GM12801 (cell line): ENCODE results near the gene CLPSL1.

Source experiments
- TF ChIP-seq, protein P1 (sequence below): IDR thresholded peaks from one replicate; pipeline ENCODE4 v1.5.1; 2011; ENCODE audit warnings: control low read depth; ENCODE audit not compliant: insufficient read length; ENCODE audit errors: extremely low read depth

The CLPSL1 gene

DNA sequence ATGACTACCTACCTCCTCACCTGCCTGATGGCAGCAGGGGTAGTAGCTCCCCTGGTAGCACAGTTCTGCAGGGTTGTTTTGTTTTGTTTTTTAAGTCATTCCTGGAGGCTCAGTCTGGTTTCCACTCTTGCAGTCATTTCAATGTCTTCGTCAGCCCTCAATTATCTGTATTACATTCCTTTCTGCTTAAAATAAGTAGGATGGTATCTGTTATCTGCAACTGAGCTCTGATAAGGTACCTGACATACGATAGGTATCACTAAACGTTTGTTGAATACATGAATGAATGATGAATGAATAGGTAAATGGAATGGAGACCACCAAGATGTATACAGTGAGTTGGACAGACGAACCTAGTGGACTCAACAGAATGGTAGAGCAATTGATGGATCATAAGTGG, 11.6 kb upstream of the CLPSL1 start:
- TF ChIP-seq, protein P1, sequence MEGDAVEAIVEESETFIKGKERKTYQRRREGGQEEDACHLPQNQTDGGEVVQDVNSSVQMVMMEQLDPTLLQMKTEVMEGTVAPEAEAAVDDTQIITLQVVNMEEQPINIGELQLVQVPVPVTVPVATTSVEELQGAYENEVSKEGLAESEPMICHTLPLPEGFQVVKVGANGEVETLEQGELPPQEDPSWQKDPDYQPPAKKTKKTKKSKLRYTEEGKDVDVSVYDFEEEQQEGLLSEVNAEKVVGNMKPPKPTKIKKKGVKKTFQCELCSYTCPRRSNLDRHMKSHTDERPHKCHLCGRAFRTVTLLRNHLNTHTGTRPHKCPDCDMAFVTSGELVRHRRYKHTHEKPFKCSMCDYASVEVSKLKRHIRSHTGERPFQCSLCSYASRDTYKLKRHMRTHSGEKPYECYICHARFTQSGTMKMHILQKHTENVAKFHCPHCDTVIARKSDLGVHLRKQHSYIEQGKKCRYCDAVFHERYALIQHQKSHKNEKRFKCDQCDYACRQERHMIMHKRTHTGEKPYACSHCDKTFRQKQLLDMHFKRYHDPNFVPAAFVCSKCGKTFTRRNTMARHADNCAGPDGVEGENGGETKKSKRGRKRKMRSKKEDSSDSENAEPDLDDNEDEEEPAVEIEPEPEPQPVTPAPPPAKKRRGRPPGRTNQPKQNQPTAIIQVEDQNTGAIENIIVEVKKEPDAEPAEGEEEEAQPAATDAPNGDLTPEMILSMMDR, result no peak

DNA sequence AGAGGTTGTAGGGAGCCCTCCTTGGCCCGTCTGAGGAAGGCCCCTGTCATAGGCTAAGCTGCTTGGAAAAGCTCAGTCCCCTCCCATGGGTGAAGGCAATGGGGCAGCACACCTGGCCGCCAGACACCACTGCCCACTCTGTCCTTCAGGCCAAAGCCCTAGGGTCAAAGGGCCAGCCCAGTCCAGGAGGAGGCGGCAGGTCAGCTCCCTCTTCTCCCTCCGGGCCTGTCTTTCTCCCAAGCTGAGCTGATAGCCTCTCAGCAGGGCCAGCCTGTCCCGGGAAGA, 9.5 kb upstream of the CLPSL1 start:
- TF ChIP-seq, protein P1, result no peak

DNA sequence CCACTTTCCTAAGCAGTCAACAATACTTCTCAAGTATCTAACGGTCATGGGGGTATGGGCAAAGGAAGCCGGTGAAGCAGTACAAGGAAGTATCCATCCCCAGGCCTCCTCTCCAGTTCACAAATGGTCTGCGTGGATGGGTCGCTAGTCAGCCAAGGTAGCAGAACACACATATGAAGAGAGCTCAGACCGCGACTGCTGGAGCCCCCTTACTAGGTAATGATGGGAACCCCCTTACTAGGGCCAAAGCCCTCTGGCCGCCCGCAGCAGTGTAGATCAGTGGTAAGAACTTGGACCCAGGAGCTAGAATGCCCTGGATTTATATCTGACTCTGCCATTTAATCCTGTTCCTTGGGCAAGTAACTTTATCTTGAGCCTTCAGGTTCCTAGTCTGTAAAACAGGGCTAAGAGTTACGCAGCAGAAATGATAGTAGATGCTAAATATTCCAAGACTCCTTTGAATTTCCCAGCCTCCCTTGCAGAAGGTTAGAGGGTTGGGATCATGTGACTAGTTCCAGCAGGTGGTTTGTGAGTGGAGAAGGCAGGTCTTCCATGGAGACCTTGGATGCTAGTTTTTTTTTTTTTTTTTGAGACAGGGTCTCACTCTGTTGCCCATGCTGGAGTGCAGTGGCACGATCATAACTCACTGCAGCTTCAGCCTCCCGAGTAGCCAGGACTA, 6.6 kb upstream of the CLPSL1 start:
- TF ChIP-seq, protein P1, result no peak

DNA sequence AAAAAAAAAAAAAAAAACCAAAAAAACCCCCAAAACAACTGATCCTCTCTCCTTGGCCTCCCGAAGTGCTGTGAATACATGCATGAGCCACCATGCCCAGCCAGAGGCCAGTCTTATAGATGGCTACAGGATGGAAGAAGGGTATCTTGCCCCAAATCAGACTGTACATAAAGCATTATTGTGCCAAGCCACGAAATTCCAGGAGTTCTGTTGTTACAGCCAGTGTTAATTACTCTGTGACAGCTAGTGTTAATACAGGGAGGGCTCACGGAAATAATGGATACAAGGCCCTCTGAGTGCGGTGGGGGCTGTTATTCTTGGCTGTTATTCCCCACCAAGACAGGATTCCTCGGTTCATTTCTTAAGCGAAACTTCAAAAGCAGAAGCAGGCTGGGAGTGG, 5.8 kb upstream of the CLPSL1 start:
- TF ChIP-seq, protein P1, result no peak

DNA sequence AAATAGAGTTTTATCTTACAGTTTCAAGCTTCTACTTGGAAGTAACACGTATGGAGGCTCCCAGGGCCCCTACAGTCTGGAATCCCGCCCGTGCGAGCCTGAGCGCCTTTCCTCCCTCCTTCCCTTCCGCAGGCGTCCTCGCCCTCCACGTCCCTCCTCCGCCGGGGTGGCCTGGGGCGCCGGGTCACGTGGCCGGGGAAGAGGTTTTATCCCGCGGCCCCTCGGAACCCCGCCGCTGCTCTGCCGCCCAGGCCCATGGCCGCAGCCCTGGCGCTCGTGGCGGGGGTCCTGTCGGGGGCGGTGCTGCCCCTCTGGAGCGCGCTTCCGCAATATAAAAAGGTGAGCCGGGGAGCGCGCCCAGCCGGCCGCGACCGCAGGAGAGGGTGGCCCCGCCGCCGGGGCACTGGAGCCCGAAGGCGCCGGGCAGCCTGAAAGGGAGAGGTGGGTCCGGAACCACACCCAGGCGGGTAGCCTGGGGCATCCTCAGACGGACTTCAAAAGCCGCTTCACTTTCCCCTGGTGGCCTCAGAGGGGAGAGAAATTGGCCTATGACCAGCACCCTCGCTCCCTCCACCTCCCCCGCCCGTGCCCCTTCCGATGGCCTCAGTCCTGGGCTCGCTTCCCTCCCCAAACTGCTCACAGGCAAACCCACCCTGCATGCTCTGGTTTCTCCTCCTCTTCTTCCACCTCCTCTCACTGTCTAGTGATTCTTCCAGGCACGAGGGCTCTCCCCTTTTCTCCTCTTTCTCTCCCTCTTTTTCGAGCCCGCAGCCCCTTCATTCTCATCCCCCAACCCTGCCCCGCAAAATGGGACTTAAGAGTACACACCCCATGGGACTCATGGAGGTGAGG, 4.2 kb upstream of the CLPSL1 start, which contains the start of gene CLPSL2:
Gene CLPSL2 (plus strand): TSS at position 235 of the 852 bp plus-strand sequence. CDS start 21 bp downstream, at position 256.
- TF ChIP-seq, protein P1, result no peak

DNA sequence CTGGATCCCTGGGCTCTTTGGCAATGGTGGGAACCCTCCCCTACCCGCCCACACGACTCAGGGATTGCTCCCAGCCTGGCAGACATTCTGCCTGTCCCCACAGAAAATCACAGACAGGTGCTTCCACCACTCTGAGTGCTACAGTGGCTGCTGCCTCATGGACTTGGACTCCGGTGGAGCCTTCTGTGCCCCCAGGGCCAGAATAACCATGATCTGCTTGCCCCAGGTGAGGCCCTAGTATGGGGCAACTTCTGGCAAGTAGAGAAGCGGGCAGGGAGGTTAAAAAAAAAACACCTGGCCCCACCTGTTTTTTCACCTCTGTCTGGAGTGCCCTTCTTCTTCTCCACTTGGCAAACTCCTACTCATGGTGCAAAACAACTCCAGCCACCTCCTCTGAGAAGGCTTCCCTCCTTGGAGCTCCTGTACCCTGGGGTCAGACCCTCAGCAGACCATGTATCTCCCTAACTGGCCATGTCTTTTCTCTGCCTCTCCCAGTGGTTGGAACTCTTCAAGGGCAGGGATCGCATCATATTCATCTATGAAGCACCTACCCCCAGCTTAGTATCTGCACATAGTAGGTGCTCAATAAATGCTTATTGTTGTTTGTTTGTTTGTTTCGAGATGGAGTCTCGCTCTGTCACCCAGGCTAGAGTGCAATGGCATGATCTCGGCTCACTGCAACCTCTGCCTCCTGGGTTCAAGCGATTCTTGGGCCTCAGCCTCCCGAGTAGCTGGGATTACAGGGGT, 3.3 kb upstream of the CLPSL1 start:
- TF ChIP-seq, protein P1, result no peak

DNA sequence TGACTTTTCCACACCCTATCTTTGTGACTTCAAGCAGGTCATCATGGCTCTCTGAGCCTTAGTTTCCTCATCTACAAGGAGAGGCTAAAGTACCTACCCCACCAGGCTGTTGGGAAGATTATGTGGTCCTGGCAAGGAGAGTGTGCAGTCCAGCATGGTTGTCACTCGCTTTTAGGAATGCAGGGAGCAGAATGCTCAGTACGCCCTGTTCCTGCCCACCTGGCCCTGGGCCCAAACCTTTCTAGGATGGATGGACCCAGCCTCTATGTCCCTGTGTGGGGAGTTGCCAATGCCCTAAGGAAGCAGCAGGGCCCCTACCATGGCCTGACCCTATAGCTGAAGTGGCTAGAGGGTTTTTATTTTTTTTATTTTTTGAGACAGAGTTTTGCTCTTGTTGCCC, 2.4 kb upstream of the CLPSL1 start:
- TF ChIP-seq, protein P1, result no peak
